Body of pancreas (tissue), 4 donors: ENCODE results near the gene COLEC12.

Source experiments
- CTCF ChIP-seq, 7 experiments: fragments of 450-650 bp in 4 of 7; fragments of 200-600 bp in 3 of 7; sonication (generic) in 3 of 7; IDR thresholded peaks; one replicate each; pipeline ENCODE4 v1.5.1; 2016 to 2019; ENCODE audit warnings: antibody characterized with exemption in 7 of 7
- POLR2A ChIP-seq, 3 donors: fragments of 450-650 bp; IDR thresholded peaks; one replicate each; pipeline ENCODE4 v1.6.1; 2016; ENCODE audit warnings: antibody characterized with exemption in 3 of 3, mild to moderate bottlenecking in 2 of 3

DNA sequence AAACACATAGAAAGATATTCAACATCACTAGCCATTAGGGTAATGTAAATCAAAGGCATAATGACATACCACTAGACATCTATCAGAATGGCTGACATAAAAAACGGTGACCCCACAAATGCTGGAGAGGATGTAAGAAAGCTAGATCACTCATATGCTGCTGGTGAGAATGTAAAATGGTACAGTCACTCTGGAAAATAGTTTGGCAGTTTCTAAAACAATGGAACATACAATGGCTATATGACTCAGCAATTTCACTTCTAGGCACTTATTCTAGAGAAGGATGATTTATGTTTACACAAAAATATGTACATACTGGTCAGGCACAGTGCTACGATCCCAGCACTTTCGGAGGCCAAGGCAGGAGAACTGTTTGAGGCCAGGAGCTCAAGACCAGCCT, 87.3 kb downstream of the COLEC12 start:
- no peak for TF ChIP-seq CTCF (IDR thresholded peaks at IDR 0.05)
- no peak for TF ChIP-seq POLR2A (IDR thresholded peaks at IDR 0.05)
